GM18511 (cell line): ENCODE measurements around the gene RFK.
A peak's percentile ranks its signal among the peaks of the same experiment; 100 is the strongest.
"Not testable (repeated sequence)": the region's sequence is repeated elsewhere in the genome, so short reads cannot be mapped to it uniquely, and the experiment has no call there.

Experiments
- ATAC-seq: cut with Tn5 transposase; IDR thresholded peaks from one replicate; pipeline ENCODE4 v1.9.1; 2021; ENCODE audit warnings: mild to moderate bottlenecking, moderate library complexity; ENCODE audit not compliant: unreplicated experiment

Gene RFK

DNA sequence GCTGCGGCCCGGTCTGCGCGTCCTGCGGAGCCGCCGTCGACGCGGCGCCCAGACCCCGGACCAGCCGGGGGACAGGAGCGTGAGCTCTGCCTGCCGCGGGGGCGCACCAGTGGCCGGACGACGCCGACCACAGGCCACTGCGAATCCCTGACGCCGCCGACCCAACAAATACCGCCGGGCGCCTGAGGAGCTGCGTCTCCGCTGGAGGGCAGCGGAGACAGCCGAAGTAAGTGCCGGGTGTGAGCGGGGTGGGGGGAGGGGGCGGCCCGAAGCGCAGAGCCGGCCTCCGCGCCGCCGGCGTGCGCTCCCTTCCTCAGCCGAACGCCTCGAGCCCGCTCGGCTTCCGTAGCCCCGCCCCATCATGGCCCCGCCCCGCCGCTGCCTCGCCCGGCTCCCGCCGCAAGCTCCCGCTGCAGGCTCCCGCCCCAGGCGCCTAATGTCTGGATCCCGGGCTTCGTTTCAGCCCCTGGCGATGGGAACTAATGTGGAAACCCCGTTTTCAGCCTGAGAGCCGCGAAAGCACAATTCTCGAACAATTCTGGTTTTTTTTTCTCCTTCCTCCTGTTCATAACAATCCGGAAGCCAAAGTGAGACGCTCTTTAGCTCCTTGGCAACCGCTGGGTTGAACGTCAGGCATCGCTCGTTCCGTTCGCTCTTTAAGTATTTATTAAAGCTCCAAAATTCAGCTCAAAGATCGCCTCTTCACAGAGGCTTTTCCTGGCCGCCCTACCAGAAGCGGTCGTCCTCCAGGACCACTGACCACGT is at the start of gene RFK:
Gene RFK, minus strand, starts transcription at position 232 of the 765 bp plus-strand sequence. CDS start 255 bp downstream, outside the sequence.
- peak; percentile 77 for ATAC-seq

DNA sequence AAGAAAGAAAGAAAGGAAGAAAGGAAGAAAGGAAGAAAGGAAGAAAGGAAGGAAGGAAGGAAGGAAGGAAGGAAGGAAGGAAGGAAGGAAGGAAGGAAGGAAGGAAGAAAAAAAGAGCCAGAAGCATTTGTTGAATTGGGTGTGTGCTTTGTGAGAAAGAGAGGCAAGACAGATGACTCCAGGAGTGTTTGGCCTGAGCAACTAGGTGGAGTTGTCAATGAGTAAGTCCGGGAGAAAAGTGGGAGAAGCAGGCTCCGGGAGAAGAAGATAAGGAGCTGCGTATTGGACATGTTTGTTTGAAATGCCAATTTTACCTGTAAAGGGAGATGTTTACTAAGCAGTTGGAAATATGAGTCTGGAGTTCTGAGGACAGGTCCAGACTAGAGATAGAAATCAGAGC is 49.7 kb upstream of the RFK start:
- ATAC-seq = no peak

DNA sequence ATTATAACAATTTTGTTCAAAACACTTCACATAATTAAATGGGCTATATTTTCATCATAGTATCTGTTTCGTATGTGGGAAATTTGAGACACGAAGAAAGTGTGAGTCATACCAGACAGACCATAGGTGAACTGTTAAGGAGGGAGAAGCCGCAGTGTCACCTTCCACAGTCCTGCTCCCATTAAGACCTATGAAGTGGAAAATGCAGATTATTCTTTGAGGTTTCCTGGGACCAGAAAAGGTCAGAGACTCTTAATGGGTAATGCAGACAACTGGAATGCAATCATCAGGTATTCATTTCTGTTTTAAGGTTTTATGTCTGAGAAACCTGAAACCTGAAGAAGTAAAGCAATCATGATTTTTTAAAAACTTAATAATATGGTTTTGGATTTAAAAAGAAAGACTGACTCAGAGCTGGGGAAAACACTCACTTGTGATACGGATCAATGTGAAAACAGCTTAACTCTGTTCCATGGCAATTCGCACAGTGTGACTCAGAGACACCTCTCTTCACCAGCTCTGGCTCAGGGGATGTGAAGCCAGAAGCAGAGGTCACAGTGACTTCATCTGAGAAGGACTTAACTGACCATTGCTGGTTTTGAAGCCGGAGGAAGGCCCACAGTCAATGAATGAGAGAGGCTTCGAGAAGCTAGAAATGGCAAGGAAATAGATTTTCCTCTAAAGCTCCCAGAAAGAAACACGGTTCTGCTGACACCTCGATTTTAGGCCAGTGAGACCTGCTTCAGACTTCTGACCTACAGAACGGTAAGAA is 47.5 kb upstream of the RFK start:
- peak; percentile 64 for ATAC-seq

DNA sequence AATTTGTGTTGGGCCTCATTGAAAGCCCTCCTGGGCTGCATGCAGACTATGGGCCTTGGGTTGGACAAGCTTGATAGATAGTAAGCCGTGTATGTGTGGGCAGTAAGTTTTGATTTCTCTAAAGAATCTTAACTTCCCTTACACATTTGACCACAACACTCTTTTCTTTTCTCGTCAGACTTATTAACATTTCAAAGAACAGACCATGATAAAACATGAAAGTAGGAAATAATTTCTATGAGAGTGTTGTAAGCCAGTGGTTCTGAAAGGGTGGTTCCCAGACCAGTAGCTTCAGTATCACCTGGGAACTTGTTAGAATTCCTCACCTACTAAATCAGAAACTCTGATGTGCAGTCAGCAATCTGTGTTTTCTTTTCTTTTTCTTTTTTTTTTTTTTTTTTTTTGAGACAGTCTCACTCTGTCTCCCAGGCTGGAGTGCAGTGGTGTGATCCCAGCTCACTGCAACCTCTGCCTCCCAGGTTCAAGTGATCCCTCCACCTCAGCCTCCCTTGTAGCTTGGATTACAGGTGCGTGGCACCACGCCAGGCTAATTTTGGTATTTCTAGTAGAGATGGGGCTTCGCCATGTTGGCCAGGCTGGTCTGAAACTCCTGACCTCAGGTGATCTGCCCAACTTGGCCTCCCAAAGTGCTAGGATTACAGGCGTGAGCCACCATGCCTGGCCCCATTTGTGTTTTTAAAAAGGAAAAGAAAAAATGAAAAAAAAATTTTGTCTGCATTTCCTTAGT is 44.8 kb upstream of the RFK start:
- peak; percentile 77 for ATAC-seq

DNA sequence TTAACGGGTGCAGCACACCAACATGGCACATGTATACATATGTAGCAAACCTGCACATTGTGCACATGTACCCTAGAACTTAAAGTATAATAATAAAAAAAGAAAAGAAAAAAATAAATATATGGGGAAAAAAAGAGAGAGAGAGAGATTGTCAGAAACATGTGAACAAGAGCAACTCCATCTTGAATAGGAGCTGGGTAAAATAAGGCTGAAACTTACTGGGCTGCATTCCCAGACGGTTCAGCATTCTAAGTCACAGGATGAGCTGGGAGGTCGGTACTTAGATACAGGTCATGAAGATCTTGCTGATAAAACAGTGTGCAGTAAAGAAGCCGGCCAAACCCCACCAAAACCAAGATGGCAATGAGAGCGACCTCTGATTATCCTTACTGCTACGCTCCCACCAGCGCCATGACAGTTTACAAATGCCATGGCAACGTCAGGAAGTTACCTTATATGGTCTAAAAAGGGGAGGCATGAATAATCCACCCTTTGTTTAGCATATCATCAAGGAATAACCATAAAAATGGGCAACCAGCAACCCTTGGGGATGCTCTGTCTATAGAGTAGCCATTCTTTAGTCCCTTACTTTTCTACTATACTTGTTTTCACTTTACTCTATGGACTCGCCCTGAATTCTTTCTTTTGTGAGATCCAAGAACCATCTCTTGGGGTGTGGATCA is 42.9 kb upstream of the RFK start:
- not testable (repeated sequence) for ATAC-seq

DNA sequence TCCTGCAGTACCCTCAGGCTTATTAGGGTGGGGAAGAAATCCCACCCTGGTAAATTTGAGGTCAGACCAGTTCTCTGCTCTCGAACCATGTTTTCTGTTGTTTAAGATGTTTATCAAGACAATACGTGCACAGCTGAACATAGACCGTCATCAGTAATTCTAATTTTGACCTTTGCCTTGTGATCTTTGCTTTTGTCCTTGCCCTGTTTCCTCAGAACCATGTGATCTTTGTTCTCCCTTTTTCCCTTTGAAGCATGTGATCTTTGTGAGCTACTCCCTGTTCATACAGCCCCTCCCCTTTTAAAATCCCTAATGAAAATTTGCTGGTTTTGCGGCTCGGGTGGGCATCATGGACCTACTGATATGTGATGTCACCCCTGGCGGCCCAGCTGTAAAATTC is 40.7 kb upstream of the RFK start:
- ATAC-seq = not testable (repeated sequence)

DNA sequence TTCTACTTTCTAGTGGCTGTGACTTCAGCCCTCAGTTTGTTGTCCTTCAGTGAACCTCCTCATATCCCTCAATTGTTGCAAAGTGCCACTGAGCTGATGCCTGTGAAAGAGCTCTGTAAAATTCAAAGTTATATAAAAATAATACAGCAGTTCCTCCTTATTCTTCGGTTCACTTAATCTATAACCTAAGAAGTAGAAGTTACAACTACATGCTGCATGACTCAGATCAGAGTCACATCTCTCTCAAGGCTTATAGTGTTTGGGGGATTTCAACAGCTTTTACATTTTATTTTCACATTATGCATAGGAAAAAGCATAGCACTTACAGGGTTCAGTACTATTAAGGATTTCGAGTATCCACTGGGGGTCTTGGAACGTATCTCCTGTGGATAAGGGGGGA is 39.6 kb upstream of the RFK start:
- no peak for ATAC-seq

DNA sequence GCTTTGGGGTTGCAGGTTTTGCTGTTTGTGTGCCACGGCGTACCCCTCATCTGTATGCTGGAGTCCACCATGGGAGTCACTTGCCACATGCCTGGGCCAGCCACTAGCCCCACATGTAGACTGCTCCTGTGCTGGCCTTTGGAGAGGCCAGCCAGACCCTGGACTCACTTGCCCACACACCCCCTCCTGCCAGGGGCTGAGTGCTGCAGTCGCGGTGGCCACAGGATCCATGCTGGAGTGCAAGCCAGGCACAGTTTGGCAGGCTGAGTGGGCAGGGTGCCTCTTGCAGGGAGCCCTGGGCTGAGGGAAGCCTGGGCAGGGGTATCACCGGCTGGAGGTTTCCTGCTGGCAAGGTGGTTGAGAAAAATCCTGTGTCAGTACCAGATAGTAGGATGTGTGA is 39.2 kb upstream of the RFK start:
- ATAC-seq = no peak

DNA sequence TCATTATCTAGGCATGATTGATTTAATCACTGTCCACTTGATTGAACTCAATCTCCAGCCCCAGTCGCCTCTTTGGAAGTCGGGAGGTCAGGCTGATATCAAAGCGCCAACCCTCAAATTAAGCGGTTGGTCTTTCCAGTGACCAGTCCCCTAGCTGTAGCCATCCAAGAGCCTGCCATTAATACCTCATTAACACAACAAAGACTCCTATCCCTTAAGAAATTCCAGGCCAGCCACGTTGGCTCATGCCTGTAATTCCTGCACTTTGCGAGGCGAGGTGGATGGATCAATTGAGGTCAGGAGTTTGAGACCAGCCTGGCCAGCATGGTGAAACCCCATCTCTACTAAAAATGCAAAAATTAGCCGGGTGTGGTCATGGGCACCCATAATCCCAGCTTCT is 37.4 kb upstream of the RFK start:
- ATAC-seq = no peak

DNA sequence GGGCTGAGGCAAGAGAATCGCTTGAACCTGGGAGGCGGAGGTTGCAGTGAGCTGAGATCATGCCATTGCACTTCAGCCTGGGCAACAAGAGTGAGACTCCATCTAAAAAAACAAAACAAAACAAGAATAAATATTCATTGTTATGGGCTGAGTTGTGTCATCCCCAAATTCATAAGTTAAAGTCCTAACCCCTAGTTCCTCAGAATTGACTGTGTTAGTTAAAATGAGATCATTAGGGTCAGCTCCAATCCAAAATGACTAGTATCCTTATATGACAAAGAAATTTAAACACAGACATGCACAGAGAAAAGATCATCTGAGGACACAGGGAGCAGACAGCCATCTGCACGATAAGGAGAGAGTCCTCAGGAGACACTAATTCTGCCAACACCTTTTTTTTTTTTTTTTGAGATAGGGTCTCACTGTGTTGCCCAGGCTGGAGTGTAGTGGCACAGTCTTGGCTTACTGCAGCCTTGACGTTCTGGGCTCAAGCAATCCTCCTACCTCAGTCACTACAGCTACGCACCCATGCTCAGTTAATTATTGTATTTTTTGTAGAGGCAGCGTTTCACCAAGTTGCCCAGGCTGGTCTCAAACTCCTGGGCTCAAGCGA is 32.7 kb upstream of the RFK start:
- ATAC-seq = no peak

DNA sequence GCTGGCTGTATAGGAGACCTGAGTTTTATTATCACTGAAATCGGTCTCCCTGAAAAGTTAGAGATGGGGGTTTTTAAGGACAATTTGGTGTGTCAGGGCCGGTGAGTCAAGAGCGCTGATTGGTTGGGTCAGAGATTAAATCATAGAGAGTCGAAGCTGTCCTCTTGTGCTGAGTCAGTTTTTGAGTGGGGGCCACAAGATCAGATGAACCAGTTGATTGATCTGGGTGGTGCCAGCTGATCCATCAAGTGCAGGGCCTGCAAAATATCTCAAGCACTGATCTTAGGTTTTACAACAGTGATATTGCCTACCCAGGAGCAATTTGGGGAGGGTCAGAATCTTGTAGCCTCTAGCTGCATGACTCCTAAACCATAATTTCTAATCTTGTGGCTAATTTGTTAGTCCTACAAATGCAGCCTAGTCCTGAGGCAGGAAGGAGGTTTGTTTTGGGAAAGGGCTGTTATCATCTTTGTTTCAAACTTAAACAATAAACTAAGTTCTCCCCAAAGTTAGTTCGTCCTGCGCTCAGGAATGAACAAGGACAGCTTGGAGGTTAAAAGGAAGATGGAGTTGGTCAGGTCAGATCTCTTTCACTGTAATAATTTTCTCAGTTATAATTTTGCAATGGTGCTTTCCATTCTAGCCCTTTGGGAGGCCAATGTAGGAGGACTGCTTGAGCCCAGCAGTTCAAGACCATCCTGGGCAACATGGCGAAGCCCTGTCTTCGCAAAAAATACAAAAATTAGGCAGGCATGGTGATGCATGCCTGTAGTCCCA is 31.6 kb upstream of the RFK start:
- ATAC-seq = no peak

DNA sequence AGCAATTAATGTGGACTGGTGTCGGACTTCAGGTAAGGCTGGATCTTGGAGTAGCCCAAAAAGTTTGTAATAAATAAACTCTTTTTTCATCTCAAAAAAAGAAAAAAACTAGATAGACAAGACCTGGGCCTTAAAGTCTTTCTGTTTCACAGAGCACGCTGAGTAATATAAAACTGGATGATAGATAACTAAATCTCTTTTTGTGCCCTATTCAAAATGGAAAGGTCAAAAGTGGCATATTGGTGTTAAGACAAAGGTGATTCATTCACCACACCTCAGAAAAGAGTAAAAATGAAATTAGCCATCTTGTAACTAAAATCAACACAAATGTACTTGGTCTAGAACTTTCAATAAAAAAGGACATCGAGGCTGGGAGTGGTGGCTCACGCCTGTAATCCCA is 30.3 kb upstream of the RFK start:
- ATAC-seq = no peak

DNA sequence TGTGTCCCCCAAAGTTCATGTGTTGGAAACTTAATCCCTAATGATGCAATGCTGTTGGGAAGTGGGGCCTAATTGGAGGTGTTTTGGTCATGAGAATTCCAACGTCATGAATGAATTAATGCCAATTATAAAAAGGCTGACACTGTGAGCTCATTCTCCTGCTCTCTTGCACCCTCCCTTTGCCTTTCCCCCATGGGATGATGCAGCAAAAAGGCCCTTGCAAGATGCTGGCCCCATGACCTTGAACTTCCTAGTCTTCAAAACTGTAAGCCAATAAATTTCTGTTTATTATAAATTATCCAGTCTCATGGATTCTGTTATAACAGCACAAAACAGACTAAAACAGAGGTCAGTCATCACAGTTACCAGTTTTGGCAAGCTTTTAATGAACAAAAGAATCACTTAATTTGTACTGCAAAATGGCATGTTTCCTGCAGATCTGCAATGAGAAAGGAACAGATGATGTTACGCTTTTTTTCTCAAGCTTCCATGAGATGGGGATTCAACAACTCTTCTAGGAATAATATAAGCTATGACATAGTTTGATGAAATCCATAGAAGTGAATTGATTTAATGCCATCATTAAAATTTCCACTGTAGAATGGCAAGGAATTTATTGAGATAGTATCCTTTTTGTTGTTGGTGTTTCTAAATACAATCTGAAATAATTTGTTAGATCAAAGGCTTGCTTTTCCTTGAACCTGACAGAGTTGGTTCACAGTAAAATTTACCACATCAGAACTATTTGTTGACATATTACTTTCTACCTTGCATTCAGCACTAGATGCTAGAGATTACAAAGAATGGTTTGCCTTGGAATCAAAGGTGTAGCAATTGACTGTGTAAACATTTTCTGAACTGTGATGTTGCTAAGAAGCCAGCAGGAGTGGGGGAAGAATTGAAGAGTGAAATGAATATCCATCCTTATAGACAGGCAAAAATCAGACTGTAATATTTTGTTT is 29.3 kb upstream of the RFK start:
- no peak for ATAC-seq

DNA sequence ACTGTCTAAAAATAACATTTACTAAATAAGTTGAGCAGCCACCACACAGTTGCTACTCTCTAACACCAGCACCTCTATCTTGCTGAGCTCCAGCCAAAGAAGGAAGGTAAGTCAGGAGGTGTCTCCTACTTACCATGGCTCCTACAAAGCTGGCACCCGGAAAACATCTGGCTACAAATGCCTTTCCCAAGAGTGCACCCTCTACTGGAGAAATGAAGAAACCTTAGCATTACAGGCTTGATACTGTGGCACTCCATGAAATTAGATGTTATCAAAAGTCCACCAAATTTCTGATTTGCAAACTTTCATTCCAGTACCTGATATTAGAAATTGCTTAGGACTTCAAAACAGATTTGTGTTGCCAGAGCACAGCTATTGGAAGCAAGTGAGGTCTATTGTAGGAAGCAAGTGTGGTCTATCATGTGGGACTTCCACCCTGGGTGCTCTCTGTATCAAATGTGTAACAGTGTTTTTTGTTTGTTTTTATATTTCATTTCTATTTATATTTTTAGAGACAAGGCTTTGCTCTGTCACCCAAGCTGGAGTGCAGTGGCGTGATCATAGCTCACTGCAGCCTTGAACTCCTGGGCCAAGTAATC is 25.7 kb upstream of the RFK start:
- peak; percentile 49 for ATAC-seq

DNA sequence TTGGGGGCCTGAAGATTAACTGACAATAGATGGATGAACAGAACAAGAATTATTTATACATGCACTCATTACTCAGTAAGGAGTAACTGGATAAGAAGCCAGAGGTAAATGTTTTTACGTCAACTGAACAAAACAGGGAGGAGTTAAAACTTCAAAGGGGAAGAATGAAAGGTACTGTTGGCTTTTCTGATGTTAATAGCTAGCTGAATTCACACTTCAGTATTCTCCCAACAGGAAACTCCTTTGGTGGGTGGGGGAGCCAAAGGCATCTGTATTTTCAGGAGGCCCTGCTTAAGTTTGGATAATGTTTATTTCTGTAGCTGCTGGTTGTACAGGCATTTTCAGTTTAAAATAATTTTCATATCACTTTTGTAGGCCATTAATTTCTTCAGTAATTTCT is 23.2 kb upstream of the RFK start:
- no peak for ATAC-seq

DNA sequence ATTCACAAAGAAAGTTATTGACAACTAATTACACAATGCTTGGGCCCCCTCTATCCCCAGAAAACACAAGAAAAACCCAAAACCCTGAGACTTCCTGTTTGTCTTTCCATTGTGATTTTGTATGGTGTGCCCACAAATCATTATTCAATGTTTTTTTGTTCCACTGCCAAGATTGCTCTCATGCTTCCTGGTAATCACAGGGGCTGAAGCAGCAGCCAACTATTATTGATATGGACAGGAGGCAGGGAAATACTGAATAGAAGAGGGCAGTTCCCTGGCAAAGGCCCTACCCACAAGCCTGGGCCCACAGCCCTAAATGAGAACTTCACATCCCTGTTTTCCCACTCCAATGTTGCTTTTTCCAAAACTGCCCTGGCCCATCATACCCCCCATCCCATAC is 21.5 kb upstream of the RFK start:
- ATAC-seq = no peak

DNA sequence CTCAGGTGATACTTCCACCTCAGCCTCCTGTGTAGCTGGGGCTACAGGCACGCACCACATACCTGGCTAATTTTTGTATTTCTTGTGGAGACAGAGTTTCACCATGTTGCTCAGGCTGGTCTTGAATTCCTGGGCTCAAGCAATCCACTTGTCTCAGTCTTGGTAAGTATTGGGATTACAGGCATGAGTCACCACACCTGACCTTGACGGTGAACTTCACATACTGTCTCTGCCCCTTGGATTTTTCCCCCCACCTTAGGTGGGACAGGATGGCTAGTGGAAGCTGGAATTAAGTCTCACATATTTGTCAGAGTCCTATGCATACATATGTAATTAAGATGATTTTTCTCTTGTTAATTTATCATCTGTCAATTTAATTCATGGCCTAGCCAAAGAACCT is 20.9 kb upstream of the RFK start:
- no peak for ATAC-seq

DNA sequence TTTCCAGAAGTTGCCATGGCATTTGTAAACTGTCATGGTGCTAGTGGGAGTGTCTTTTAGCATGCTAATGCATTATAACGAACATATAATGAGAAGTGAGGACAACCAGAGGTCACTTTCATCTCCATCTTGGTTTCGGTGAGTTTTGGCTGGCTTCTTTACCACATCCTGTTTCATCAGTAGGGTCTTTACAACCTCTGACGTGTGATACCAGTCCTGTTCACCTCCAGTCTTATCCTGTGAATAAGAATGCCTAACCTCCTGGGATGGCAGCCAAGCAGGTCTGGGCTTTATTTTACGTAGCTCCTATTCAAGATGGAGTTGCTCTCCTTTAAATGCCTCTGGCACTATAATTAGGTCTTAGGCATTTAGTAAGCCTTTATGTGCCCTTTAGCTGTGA is 20.4 kb upstream of the RFK start:
- ATAC-seq = peak; percentile 88
